ENCODE results near the gene WIPI1.
"Not testable (repeated sequence)": the region's sequence is repeated elsewhere in the genome, so short reads cannot be mapped to it uniquely, and the experiment has no call there.

The WIPI1 gene

DNA sequence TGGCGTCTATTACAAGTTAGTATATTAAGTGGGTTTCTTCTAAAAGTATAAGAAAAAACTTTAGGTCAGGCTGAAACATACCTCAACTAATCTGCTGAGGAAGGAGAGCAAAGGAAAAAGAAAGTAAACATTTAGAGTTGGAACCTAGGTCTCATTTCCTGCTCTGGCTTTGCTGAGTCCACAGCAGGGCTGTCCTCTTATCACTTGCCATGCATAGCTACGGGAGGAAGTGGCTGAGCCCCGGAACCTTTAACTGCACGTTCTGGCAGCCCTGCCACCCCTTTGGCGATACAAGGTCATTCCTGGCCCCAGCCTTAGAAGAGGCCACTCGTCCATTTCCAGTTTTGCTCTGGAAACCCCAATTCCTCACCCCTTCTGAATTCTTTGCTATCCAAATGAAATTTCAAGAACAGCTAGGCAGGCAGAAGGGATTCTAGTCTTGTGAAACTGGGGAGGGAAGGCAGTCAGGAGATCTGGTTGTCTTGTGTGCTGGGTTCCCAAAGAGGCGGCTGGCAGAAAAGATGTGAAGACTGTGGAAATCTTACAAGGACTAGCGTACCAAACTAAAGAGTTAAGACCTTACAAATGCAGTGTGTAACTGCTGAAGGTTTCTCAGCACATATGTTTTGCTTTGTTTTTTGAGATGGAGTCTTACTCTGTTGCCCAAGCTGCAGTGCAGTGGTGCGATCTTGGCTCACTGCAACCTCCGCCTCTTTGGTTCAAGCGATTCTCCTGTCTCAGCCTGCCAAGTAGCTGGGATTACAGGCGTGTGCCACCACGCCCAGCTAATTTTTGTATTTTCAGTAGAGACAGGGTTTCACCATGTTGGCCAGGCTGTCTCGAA lies 19.1 kb downstream of the WIPI1 start:
- DNase-seq (ENCODE audit: low read depth): no peak

- DNase-seq (ENCODE audit: low read depth): peak; percentile 39
Measured at GRCh38 chr17:68435876-68436842, 21.1 kb downstream of the WIPI1 start.

DNA sequence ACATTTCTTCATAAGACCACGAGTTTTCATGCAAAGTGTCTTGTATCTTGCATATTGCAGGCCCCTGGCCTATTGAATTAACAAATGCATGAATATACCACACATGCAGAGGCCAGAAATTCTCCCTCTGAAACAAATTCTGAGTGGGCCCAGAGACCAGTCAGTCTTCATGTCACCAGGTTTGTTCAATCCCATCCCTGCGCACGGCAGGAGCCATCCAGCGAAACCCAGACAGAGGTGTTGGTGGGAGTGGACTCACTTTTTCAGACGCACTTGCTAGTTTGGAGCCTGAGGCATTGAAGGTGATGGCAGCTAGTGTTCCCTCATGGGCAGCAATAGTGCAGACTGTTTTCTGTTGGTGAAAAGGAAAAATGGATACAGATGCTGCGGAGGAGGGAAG lies 21.9 kb downstream of the WIPI1 start:
- DNase-seq (ENCODE audit: low read depth): no peak

DNA sequence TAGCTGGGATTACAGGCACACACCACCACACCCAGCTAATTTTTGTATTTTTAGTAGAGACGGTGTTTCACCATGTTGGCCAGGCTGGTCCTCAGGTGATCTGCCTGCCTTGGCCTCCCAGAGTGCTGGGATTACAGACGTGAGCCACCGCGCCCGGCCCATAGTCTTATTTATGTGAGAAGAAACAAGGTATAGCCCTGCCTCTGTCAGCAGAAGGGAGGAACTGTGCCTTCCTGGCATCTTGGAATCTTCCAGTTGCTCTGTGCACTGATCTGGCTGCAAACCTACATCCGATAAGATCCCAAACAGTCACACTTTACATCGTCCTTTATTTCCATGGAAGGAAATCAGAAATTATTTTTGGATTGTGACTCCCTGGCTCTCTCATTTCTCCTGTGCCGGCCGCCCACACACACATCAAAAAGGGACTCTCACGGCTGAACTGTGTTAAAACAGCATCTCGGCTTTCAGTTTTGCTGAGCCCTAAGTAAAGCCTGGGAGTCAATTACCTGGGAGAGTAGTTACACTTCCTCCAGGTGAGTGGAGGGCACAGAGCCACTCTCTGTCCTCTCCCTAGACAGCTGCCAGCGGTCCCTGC lies 23.3 kb downstream of the WIPI1 start:
- no peak for DNase-seq (ENCODE audit: low read depth)

- DNase-seq (ENCODE audit: low read depth): no peak
Measured at GRCh38 chr17:68433211-68433610, 24.1 kb downstream of the WIPI1 start.

DNA sequence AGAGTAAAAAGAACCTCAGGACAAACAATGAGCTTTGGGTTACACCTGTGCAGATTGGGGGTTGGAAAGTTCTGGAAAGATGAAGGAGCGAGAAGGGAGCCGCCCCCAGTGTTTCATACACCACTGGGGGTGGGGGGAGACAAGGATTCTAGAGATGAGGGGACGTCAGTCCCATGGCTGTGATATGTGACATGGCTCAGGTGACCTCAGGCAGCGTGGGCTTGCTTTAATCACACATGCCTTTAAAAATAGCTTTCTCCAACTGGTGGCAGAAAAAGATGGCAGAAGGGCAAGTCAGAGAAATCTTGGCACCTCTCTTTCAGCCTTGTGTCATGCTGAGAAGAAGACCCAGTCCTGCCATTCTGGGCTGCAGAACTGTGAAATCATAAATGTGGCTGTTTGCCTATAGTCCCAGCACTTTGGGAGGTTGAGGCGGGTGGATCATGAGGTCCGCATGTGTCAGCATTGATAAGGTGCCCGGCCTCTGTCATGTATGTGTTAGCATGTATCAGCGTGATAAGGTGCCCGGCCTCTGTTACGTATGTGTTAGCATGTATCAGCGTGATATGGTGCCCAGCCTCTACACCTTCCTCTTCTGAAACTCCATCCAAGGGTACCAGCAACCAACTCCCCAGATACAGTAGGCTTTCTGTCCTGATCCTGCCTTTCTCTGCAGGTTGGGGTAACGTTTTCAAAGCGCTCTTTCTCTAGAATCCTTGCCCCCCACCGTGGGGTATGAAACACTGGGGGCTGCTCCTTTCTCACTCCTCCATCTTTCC lies 25.0 kb downstream of the WIPI1 start:
- DNase-seq (ENCODE audit: low read depth): no peak

DNA sequence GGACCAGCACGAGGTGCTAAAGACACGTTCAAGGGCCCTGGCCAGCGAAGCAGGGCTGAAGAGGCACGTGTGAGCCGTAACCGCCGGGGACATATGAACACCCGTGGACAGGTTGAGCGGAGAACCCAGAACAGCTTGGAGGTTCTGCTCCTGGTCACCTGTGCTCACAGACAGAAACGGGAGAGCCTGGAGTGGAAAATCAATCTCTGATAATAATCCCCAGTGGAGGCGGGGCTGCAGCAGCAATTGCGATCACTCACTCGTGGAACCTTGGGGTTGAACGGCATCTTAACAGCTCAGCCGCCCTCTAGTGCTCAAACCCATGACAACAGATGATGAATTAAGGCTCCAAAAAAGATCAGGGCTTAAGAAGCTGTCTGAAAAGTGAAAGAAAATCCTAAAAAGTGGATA lies 25.6 kb downstream of the WIPI1 start:
- DNase-seq (ENCODE audit: low read depth): no peak

DNA sequence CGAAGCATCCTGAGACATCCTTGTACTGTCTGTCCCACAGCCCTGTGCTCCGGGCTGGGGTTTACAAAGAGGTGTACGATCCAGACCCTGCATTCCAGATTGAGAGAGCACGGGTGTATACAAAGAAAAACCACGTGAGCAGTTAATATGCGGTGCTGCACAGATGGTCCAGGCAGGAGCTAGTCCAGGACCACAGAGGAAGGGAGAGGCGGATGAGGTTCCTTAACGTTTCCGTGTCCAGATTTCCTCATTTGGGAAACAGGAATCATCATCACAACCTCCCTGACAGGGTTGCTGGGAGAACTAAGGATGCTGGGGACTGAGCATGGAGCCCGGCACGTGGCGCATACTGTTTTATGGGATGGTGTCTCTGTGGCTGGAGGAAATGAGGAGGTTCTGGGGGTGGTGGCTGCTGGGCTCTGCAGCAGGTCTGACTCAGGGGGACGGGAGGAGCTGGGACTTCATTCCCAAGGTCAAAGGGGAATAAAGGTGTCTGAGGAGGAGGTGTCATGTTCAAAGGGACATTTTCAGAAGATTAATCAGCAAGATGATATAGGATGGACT lies 26.2 kb downstream of the WIPI1 start:
- no peak for DNase-seq (ENCODE audit: low read depth)

DNA sequence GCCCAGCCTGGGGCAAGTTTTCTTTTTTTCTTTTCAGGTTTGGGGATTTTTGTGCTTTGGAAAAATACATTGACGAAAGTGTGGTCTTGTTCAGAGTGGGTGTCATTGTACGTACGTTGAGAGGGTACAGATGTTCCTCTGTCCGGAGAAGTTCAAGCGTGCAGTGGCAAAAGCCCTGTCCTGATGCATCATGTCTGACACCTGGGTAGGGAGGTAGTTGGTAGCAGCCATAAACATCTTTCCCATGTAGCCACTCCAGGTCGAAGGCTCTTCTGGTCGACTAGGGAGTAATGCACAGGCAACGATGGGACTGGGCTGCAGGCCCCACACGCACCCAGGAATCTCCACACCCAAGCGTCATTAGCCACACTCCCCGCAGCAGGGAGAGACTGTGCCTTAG lies 27.4 kb downstream of the WIPI1 start:
- no peak for DNase-seq (ENCODE audit: low read depth)

DNA sequence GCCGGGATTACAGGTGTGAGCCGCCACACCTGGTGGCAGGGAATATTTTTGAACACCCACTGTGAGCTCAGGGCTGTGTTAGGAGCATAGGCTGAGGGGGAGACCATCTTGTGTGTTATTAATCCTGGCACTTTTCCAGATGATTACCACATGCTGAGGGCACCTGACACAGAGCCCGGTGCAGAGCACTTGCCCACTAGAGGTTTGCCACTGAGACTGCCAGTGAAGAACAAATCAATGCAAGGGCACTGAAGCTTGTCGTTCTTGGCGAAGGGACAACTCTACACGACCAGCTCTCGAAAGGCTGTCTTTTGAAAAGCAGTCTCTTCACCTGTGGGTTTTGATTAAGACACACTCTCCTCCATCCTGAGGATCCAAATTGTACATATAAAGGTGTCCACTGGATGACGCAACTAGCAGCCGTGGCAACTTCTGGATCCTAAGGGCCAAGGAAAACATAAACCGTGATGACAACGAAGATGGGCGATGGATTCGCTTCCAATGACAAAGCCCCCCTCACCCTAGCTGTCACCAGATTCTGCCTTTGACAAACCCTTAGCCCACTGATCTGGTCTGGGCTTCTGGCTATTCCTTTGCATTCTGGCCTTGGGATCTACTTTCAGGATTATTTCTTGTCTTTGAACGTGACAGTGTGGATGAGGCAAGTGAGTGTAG lies 28.7 kb downstream of the WIPI1 start:
- DNase-seq (ENCODE audit: low read depth): no peak

DNA sequence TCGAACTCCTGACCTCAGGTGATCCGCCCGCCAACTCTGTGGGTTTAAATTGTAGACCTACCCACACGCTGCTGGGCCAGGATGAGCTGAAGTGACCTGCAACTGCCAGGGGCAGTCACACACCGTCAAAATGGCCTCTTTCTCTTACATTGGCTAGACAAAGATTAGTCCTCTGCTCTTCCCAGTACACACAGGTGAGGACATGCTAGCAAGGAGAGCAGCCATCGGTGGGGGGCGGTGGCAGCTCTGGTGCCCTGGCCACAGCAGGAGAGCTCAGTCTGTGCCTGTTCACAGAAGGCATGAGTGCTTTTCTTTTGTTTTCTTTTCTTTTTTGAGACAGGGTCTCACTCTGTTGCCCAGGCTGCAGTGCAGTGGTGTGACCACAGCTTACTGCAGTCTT lies 29.7 kb downstream of the WIPI1 start:
- no peak for DNase-seq (ENCODE audit: low read depth)

DNA sequence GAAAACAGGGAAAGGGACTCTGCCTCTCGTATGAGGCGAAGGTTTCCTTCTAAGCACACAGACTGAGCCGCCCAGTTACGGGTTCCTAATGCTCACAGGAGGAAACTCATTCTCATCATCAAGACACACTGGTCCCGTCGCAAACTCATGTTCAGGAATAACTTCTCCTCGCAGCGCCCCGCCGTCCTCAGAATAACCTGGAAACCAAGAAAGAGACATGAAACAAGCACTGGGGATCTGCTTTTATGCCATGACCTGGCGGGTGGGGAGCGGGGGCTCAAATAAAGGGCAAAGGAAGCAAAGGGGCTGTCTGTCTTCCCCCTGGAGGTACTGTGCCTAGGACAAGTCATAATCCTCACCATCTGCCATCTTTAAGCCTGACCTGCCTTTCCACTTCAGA lies 31.3 kb downstream of the WIPI1 start:
- DNase-seq (ENCODE audit: low read depth): no peak

- no peak for DNase-seq (ENCODE audit: low read depth)
Measured at GRCh38 chr17:68424861-68425260, 32.4 kb downstream of the WIPI1 start.

DNA sequence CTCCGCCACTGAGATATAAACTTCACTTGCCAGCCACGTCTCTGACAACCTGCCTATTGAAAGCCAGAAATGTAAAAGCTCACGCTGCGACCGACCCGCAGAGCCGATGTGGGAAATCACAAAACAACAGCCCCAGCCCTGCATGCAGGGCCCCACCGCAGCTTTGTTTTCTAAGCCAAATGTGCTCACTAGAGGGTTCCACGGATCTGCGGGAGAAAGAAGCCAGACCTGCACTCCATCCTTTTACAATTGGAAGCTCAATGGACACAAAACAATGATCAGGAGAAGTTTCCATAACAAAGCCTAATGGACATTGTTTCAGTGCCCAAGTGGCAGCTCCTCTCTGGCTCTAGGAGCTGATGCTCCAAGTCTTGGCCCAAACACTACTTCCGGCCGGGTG lies 33.1 kb downstream of the WIPI1 start:
- no peak for DNase-seq (ENCODE audit: low read depth)

DNA sequence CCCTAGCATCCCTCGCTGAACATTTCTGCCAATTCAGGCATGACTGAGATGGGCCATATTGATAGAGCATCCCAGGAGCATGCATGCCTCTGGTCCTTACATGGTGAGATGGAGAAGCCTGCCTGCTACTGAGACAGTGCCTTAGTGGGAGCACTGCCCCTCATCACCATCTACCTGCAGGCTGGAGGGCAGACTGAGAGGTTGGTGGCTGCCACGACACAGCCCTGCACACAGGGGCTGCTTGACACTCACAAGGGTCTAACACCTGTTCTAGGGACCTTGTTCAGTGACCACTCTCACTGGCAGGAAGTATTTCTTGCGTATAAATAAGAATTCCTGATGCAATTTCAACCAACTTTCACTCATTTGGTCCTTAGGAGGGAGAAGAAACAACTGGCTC lies 34.0 kb downstream of the WIPI1 start:
- DNase-seq (ENCODE audit: low read depth): no peak

- no peak for DNase-seq (ENCODE audit: low read depth)
Measured at GRCh38 chr17:68422821-68423220, 34.5 kb downstream of the WIPI1 start.

DNA sequence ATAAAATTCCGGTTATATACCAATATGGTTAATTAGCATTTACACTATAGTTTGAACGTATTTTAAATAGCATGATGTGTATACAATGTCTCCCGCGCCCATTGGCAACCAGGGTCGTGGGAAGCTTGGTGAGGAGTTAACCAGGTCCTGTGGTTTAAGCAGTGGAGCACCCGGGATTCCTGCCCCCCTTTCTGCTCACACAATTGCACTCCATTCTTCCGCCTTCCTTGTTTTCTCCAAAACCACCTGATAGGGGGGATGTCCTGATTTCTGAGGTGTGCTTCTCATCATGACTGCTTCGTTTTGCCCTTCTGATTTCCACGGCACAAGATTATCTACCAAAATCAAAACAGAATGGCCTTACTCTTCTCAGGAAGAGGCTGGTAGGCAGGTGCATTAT lies 35.8 kb downstream of the WIPI1 start:
- no peak for DNase-seq (ENCODE audit: low read depth)

GRCh38 chr17:68420065-68420464 lies 37.2 kb downstream of the WIPI1 start:
- DNase-seq (ENCODE audit: low read depth): no peak

- DNase-seq (ENCODE audit: low read depth): no peak
Measured at GRCh38 chr17:68418876-68419275, 38.4 kb downstream of the WIPI1 start.

GRCh38 chr17:68417317-68417716 lies 40.0 kb downstream of the WIPI1 start:
- DNase-seq (ENCODE audit: low read depth): no peak

DNA sequence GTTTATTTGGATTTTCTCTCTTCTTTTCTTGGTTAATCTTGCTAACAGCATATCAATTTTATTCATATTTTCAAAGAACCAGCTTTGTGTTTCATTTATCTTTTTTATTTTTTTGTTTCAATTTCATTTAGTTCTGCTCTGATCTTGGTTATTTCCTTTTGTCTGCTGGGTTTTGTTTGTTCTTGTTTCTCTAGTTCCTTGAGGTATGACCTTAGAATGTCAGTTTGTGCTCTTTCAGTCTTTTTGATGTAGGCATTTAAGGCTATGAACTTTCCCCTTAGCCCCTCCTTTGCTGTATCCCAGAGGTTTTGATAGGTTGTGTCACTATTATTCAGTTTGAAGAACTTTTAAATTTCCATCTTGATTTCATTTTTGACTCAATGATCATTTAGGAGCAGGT lies 42.4 kb downstream of the WIPI1 start:
- DNase-seq (ENCODE audit: low read depth): not testable (repeated sequence)
